Pancreas (tissue), 10 donors: ENCODE measurements around the gene ZNF444. TPM values are rescaled to one million over a fixed set of nuclear protein-coding genes. Genes with fewer than 3 reads are reported as not detected.
A peak's percentile ranks its signal among the peaks of the same experiment; 100 is the strongest.

Experiments
- ATAC-seq, 4 donors: fragments of 200-7000 bp; cut with Tn5 transposase; one replicate each; pipeline versions ENCODE4 v1.8.0 to v1.9.1; 2020; ENCODE audit warnings: mild to moderate bottlenecking in 4 of 4, moderate library complexity in 4 of 4
- DNase-seq, 6 donors: peaks; one replicate each; pipeline ENCODE4 v3.0.0-alpha.2; 2020
- FAIRE-seq: peaks from 2 replicates; lab custom pipeline; 2012; peaks lifted over from hg19 to GRCh38; lab: Jason Lieb, UNC
- H3K27ac ChIP-seq, 4 donors: fragments of 200-600 bp; sonication (generic); 1 replicate in 3 of 4; 2 replicates in 1 of 4; pipeline versions ENCODE4 v1.5.0 to v1.8.0; 2020
- H3K27me3 ChIP-seq, 4 donors: fragments of 200-600 bp; one replicate each; pipeline ENCODE4 v1.8.0; 2021
- H3K36me3 ChIP-seq, 3 donors: fragments of 200-600 bp; sonication (generic) in 1 of 3; one replicate each; pipeline versions ENCODE4 v1.5.0 to v1.8.0; 2020 to 2021
- H3K4me1 ChIP-seq, 3 donors: fragments of 200-600 bp; one replicate each; pipeline ENCODE4 v1.8.0; 2021
- H3K4me3 ChIP-seq, 4 donors: fragments of 200-600 bp; sonication (generic) in 2 of 4; one replicate each; pipeline versions ENCODE4 v1.5.0 to v1.8.0; 2020 to 2021
- H3K9me3 ChIP-seq, 4 donors: fragments of 200-600 bp; one replicate each; pipeline ENCODE4 v1.8.0; 2021
- WGBS, 2 donors: extraction: QIAGEN DNeasy Blood & Tissue Kit; methylation state at CpG; one replicate each; pipeline ENCODE4 v1.1.7; 2013; 5-methylcytosine and 5-hydroxymethylcytosine counted together
- intact Hi-C, 3 donors: fragments of 100-400 bp; cut with DNase I; formaldehyde crosslinking; loops; one replicate each; pipeline versions ENCODE4 v1.11.1 to v1.14.2; 2022
- polyA plus RNA-seq, 2 donors: library from polyadenylated mRNA; stranded (reverse); fragments of 200-250 nt; gene quantifications; one replicate each; pipeline ENCODE4 v1.2.3, GENCODE V29; 2013
- total RNA-seq, 6 donors: library from RNA; stranded (reverse); fragmentation: NEBNext Ultra II Directional in 4 of 6; extraction: Animal tissue kit (Norgen Biotek cat#: 25700) in 4 of 6; gene quantifications; one replicate each; pipeline versions ENCODE4 v1.2.1 to v1.2.4, GENCODE V29; 2021 to 2023
- TF ChIP-seq, protein P1 (sequence below), 4 donors: fragments of 200-600 bp; sonication (generic) in 3 of 4; IDR thresholded peaks; one replicate each; pipeline versions ENCODE4 v1.5.0 to v1.8.0; 2021; ENCODE audit warnings: antibody characterized with exemption in 4 of 4
- donor health status: healthy with polysubstance abuse.
- donor health status: DM: no; HTN: no; CAD: no; lungs with moderate emphysema.
- donor health status: DM: no; HTN: no; CAD: no.
- donor health status: control.
- donor health status: control.
- donor health status: Bipolar disorder and iron deficiency.
- donor health status: DM: yes; HTN: yes; CAD: no.
- donor health status: DM: no; HTN: no; CAD: no.
- donor health status: DM: no; HTN: no; CAD: no.
- donor health status: DM: yes; HTN: yes; CAD: no.

The ZNF444 gene
- total and polyA plus RNA-seq, 8 donors = 27.9 to 99.0 (median 34.2) TPM

DNA sequence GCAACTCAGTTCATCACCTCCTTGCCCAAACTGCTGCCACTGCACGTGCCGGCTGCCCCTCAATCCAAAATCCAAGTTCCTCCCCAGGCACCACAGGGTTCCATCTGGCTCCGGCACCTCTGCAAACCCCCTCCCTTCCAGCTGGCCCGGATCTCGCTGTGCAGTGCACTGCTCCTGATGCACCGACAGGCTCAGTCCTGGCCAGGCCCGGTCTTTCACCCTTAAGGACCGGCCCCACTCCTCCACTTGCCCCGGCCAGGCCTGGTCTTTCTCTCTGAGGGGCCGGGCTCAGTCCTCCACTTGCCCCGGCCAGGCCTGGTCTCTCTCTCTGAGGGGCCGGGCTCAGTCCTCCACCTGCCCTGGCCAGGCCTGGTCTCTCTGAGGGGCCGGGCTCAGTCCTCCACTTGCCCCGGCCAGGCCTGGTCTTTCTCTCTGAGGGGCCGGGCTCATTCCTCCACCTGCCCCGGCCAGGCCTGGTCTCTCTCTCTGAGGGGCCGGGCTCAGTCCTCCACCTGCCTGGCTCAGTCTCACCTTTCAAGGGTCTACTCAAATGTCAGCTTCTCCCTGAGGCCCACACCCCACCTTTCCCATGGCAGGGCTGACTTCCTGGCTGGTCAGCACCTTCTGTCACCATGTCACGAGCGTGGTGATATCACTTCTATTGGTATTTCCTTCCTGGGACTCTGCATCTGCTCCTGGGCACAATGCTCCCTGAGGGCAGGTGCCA is 26.9 kb upstream of the ZNF444 start:
- WGBS, 2 donors = 67 to 71% methylated on average over 16 to 19 of the region's 19 CpGs
- Histone ChIP-seq H3K27ac (peak overlapping the region in 2 of 4 donors; percentile 17 to 23), H3K36me3 (no peaks in the 10 kb centered on the region), H3K4me3 (no peak overlapping the region), H3K27me3 (no peaks in the 10 kb centered on the region), H3K9me3 (no peaks in the 10 kb centered on the region), H3K4me1 (peaks cover 51 to 70% (median 52%) of the 10 kb centered on the region in 3 donors)
- no peak for DNase-seq
- TF ChIP-seq, protein P1, sequence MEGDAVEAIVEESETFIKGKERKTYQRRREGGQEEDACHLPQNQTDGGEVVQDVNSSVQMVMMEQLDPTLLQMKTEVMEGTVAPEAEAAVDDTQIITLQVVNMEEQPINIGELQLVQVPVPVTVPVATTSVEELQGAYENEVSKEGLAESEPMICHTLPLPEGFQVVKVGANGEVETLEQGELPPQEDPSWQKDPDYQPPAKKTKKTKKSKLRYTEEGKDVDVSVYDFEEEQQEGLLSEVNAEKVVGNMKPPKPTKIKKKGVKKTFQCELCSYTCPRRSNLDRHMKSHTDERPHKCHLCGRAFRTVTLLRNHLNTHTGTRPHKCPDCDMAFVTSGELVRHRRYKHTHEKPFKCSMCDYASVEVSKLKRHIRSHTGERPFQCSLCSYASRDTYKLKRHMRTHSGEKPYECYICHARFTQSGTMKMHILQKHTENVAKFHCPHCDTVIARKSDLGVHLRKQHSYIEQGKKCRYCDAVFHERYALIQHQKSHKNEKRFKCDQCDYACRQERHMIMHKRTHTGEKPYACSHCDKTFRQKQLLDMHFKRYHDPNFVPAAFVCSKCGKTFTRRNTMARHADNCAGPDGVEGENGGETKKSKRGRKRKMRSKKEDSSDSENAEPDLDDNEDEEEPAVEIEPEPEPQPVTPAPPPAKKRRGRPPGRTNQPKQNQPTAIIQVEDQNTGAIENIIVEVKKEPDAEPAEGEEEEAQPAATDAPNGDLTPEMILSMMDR (IDR thresholded peaks at IDR 0.05) = no peak
- intact Hi-C loops = no loop called here
- FAIRE-seq = no peak
- ATAC-seq = no peak

- H3K36me3 ChIP-seq = no peaks in the 10 kb centered on the region
- DNase-seq (no peak), FAIRE-seq (no peak), ATAC-seq (no peak)
- no peaks in the 10 kb centered on the region for H3K27me3 ChIP-seq
- WGBS, 2 donors = 87 to 91% methylated on average over 10 of the region's 10 CpGs
- TF ChIP-seq, protein P1 (IDR thresholded peaks at IDR 0.05) = no peak
- H3K9me3 ChIP-seq = no peaks in the 10 kb centered on the region
- H3K27ac ChIP-seq = peak overlapping the region in 2 of 4 donors; percentile 17 to 23
- intact Hi-C loops = no loop called here
- peaks cover 51 to 70% (median 53%) of the 10 kb centered on the region in 3 donors for H3K4me1 ChIP-seq
- H3K4me3 ChIP-seq = no peak overlapping the region
Measured at GRCh38 chr19:56114778-56115110, 26.3 kb upstream of the ZNF444 start.

DNA sequence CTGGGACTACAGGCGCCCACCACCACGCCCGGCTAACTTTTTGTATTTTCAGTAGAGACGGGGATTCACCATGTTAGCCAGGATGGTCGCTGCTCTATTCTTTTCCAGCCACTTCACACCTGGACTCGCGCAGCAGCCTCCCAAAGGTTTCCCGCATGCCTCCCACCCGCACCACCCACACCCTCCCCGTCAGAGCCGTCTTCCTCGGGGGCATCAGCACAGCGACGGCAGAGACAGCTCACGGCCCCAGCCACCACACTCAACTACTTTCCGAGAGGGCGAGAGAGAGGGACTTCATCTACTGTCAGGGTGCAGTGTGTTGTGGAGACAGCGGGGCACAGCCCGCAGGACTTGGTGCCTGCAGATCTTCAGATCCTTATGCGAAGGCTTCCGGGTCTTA is 25.6 kb upstream of the ZNF444 start:
- 91 to 93% methylated on average over 21 of the region's 21 CpGs for WGBS, 2 donors
- Histone ChIP-seq H3K27me3 (no peaks in the 10 kb centered on the region), H3K4me1 (peaks cover 46 to 64% (median 47%) of the 10 kb centered on the region in 3 donors), H3K36me3 (no peaks in the 10 kb centered on the region), H3K4me3 (no peak overlapping the region), H3K9me3 (no peaks in the 10 kb centered on the region), H3K27ac (no peak overlapping the region)
- DNase-seq = no peak
- no peak for FAIRE-seq
- ATAC-seq = no peak
- TF ChIP-seq, protein P1 (IDR thresholded peaks at IDR 0.05) = no peak
- intact Hi-C loops = no loop called here

DNA sequence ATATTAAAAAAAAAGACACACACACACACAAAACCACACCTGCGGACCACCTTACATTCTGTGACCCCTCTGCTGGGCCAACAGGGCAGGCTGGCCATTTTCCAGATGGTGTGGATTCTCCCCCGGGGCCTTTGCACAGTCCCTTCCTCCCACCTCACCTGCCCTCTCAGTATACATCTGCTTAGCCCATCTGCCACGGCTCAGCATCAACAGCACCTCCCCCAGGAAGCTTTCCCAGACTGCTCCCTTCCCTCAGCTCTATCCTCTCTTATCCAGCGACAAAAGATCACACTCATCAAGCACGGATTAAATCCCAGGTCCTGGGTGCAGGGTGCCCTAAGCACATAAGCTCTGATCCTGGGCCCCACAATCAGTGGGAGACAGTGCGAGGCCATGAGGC is 24.5 kb upstream of the ZNF444 start:
- peaks cover 35 to 53% (median 36%) of the 10 kb centered on the region in 3 donors for H3K4me1 ChIP-seq
- FAIRE-seq = no peak

More for the DNA sequence above, 24.5 kb upstream of the ZNF444 start:
- Histone ChIP-seq H3K4me3 (no peak overlapping the region), H3K9me3 (no peaks in the 10 kb centered on the region), H3K27ac (no peak overlapping the region), H3K36me3 (no peaks in the 10 kb centered on the region), H3K27me3 (no peaks in the 10 kb centered on the region)
- intact Hi-C loops = no loop called here
- TF ChIP-seq, protein P1 (IDR thresholded peaks at IDR 0.05) = no peak
- no peak for ATAC-seq
- 81 to 82% methylated on average over 6 of the region's 6 CpGs for WGBS, 2 donors
- no peak for DNase-seq
